ENCODE results near the gene TMEM255B. TPM values are rescaled to one million over a fixed set of nuclear protein-coding genes. Genes with fewer than 3 reads are reported as not detected.

The TMEM255B gene
- total RNA-seq, 1 donor from 2014 or later, result 13.8 TPM

- H3K4me3 Mint-ChIP-seq (ENCODE audit: unreplicated experiment), result no peak overlapping the region
- peaks cover 22% of the 10 kb centered on the region for H3K36me3 Mint-ChIP-seq (ENCODE audit: unreplicated experiment)
- H3K9me3 Mint-ChIP-seq (ENCODE audit: unreplicated experiment), result peaks cover 4% of the 10 kb centered on the region
- H3K27ac Mint-ChIP-seq (ENCODE audit: unreplicated experiment), result no peak overlapping the region
- no peak for TF ChIP-seq CTCF (IDR thresholded peaks at IDR 0.05; ENCODE audit: partially characterized antibody, unreplicated experiment)
- peaks cover 4% of the 10 kb centered on the region for H3K27me3 Mint-ChIP-seq (ENCODE audit: unreplicated experiment)
- H3K4me1 Mint-ChIP-seq (ENCODE audit: low read depth, unreplicated experiment), result no peaks in the 10 kb centered on the region
- no peak for DNase-seq
Observed at GRCh38 chr13:113783966-113784644, 25.1 kb downstream of the TMEM255B start.

GRCh38 chr13:113784645-113785024, 25.6 kb downstream of the TMEM255B start:
- no peak overlapping the region for H3K4me3 Mint-ChIP-seq (ENCODE audit: unreplicated experiment)
- H3K27ac Mint-ChIP-seq (ENCODE audit: unreplicated experiment), result no peak overlapping the region
- H3K27me3 Mint-ChIP-seq (ENCODE audit: unreplicated experiment), result peaks cover 4% of the 10 kb centered on the region
- no peaks in the 10 kb centered on the region for H3K4me1 Mint-ChIP-seq (ENCODE audit: low read depth, unreplicated experiment)
- peaks cover 21% of the 10 kb centered on the region for H3K36me3 Mint-ChIP-seq (ENCODE audit: unreplicated experiment)
- no peak for DNase-seq
- TF ChIP-seq CTCF (IDR thresholded peaks at IDR 0.05; ENCODE audit: partially characterized antibody, unreplicated experiment), result no peak
- peaks cover 4% of the 10 kb centered on the region for H3K9me3 Mint-ChIP-seq (ENCODE audit: unreplicated experiment)

GRCh38 chr13:113785051-113786010, 26.3 kb downstream of the TMEM255B start:
- no peak overlapping the region for H3K4me3 Mint-ChIP-seq (ENCODE audit: unreplicated experiment)
- no peaks in the 10 kb centered on the region for H3K4me1 Mint-ChIP-seq (ENCODE audit: low read depth, unreplicated experiment)
- no peak overlapping the region for H3K27ac Mint-ChIP-seq (ENCODE audit: unreplicated experiment)
- no peak for TF ChIP-seq CTCF (IDR thresholded peaks at IDR 0.05; ENCODE audit: partially characterized antibody, unreplicated experiment)
- peaks cover 21% of the 10 kb centered on the region for H3K36me3 Mint-ChIP-seq (ENCODE audit: unreplicated experiment)
- peaks cover 4% of the 10 kb centered on the region for H3K27me3 Mint-ChIP-seq (ENCODE audit: unreplicated experiment)
- DNase-seq, result no peak
- H3K9me3 Mint-ChIP-seq (ENCODE audit: unreplicated experiment), result peaks cover 4% of the 10 kb centered on the region

GRCh38 chr13:113786262-113786841, 27.3 kb downstream of the TMEM255B start:
- Mint-ChIP-seq H3K27me3 (ENCODE audit: unreplicated experiment) (peaks cover 4% of the 10 kb centered on the region), H3K9me3 (ENCODE audit: unreplicated experiment) (peaks cover 4% of the 10 kb centered on the region), H3K27ac (ENCODE audit: unreplicated experiment) (no peak overlapping the region), H3K4me1 (ENCODE audit: low read depth, unreplicated experiment) (no peaks in the 10 kb centered on the region), H3K36me3 (ENCODE audit: unreplicated experiment) (peaks cover 23% of the 10 kb centered on the region), H3K4me3 (ENCODE audit: unreplicated experiment) (no peak overlapping the region)
- no peak for TF ChIP-seq CTCF (IDR thresholded peaks at IDR 0.05; ENCODE audit: partially characterized antibody, unreplicated experiment)
- DNase-seq, result no peak

Measured in glutamatergic neuron (in vitro differentiated cells).